ENCODE data around the gene ATG9B.
"Not testable (repeated sequence)": the region's sequence is repeated elsewhere in the genome, so short reads cannot be mapped to it uniquely, and the experiment has no call there.

The ATG9B gene

GRCh38 chr7:151015967-151016366 lies 8.3 kb downstream of the ATG9B start:
- no peak for DNase-seq

GRCh38 chr7:151014950-151015349 lies 9.3 kb downstream of the ATG9B start:
- no peak for DNase-seq

DNA sequence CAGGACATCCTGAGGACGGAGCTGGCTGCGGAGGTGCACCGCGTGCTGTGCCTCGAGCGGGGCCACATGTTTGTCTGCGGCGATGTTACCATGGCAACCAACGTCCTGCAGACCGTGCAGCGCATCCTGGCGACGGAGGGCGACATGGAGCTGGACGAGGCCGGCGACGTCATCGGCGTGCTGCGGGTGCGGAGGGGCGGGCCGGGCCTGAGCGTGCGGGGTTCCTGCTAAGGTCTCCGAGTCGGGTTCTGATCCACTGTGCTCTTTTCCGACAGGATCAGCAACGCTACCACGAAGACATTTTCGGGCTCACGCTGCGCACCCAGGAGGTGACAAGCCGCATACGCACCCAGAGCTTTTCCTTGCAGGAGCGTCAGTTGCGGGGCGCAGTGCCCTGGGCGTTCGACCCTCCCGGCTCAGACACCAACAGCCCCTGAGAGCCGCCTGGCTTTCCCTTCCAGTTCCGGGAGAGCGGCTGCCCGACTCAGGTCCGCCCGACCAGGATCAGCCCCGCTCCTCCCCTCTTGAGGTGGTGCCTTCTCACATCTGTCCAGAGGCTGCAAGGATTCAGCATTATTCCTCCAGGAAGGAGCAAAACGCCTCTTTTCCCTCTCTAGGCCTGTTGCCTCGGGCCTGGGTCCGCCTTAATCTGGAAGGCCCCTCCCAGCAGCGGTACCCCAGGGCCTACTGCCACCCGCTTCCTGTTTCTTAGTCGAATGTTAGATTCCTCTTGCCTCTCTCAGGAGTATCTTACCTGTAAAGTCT lies 10.4 kb downstream of the ATG9B start:
- no peak for DNase-seq

- no peak for DNase-seq
Observed at GRCh38 chr7:151013356-151013732, 10.9 kb downstream of the ATG9B start.

DNA sequence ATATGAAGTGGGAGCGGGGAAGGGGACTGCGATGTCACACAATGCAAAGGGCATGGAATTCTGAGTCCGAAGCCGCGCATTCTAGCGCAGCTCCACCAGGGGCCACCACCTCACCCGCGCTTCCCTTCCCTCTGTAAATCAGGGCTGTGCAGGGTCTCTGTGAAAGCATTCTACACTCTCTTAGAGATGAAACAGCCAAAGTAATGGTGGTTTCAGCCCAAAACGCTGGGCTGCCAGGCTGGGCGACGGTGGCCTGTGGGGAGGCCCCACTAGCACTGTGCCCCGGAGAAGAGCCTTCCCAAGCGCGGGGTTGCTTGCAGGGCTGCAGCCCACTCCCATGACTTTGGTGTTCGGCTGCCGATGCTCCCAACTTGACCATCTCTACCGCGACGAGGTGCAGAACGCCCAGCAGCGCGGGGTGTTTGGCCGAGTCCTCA lies 11.4 kb downstream of the ATG9B start:
- DNase-seq: peak; percentile 3

GRCh38 chr7:151012031-151012692 lies 12.1 kb downstream of the ATG9B start:
- no peak for DNase-seq

DNA sequence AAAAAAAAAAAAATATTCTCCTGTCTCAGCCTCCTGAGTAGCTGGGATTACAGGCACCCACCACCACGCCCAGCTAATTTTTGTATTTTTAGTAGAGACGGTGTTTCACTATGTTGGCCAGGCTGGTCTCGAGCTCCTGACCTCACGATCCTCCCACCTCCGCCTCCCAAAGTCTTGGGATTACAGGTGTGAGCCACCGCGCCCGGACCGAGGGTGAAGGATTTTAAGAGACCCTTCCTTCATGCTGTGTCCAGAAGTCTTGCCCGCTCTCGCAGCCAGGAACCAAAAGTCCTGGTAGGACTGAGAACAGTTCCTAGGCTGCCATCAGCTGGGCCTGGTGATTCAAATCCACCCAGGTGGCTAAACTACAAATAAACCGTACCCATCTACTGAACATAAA lies 12.7 kb downstream of the ATG9B start:
- not testable (repeated sequence) for DNase-seq

DNA sequence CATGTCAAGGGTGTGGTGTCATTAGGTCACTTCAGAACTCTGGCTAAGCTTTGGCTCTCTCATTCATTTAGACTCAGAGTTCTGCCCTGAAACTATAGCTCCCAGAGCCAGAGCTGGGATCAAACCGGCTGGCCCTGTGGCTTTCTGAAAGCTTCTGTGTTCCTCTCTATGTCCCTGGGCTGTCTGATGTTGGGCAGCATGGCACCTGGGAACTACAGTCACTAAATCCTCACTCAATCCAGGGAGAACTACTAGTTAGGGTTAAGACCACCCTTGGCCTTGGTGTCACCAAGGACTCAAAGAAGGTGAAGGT lies 13.2 kb downstream of the ATG9B start:
- DNase-seq: peak; percentile 46

- DNase-seq: peak; percentile 79
Observed at GRCh38 chr7:151010307-151011096, 13.8 kb downstream of the ATG9B start.

- DNase-seq: no peak
Observed at GRCh38 chr7:151010037-151010306, 14.3 kb downstream of the ATG9B start.

DNA sequence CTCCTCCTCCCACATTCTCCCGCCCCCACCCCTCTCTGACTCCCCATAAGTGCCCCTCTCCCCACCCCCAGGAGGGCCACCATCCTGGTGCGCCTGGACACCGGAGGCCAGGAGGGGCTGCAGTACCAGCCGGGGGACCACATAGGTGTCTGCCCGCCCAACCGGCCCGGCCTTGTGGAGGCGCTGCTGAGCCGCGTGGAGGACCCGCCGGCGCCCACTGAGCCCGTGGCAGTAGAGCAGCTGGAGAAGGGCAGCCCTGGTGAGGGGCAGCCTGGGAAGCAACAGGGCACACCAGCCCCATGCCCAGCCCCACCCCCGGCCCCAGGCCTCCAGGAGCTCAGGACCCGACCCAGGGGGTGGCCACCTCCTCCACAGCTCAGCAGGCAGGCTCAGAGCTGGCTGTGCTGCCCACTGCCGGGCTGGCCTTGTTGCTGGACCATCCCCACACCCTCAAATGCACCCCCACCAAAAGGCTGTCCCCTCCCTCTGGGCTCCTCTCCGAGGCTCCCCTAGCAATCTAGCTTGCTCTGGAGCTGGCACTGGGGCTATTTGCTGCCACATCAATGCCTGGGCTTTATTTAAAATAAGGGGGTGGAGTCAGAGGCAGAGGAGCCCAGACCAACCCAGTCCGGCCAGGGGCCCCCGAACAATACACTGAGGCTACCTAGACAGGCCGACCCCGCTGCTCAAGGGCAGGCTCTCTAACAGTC lies 14.8 kb downstream of the ATG9B start:
- DNase-seq: peak; percentile 67

- DNase-seq: peak; percentile 95
Observed at GRCh38 chr7:151008511-151009323, 15.6 kb downstream of the ATG9B start.

DNA sequence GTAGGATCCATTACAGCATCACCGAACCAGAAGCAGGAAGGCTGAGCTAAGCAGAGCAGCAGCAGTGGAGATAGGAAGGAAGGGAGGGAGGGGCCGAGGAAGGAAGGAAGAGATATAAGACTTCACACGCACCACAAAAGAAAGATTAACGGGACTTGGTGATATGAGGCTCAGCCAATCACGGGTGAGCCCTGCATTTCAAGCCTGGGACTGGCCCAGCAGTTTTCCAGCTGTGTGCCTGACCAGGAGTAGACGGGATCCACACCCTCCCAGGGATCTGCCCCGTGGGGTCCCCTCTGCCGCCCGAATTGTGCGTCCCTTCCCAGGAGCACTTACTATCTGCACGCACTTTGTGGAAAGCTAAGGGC lies 16.2 kb downstream of the ATG9B start:
- peak; percentile 86 for DNase-seq

DNA sequence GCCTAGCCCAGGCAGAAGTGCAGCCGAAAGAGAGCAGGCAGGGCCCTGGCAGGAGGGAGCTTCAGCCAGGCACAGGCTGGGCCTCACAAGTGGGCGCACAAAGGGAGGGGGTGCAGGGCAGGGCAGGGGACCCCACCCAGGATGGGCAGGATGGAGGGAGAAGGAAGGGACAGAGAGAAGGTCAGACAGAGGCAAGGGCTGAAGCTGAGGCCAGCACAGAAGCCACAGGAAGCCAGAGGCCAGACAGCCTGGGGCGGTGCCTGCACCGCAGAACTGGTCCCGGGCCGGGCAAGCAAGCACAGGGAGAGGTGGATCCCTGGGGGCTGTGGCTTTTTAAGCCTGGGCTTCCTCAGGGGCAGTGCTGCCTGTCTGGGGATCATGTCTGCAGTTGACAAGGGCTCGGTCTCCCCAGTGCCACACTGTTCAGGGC lies 16.8 kb downstream of the ATG9B start:
- peak; percentile 31 for DNase-seq

- DNase-seq: no peak
Observed at GRCh38 chr7:151006590-151007300, 17.5 kb downstream of the ATG9B start.

GRCh38 chr7:151005566-151005965 lies 18.7 kb downstream of the ATG9B start:
- DNase-seq: no peak

GRCh38 chr7:151003572-151003971 lies 20.7 kb downstream of the ATG9B start:
- no peak for DNase-seq

- DNase-seq: no peak
Observed at GRCh38 chr7:151001546-151001945, 22.7 kb downstream of the ATG9B start.

GRCh38 chr7:151000897-151001495 lies 23.3 kb downstream of the ATG9B start:
- DNase-seq: peak; percentile 2

- DNase-seq: no peak
Observed at GRCh38 chr7:150999497-151000230, 24.6 kb downstream of the ATG9B start.

DNA sequence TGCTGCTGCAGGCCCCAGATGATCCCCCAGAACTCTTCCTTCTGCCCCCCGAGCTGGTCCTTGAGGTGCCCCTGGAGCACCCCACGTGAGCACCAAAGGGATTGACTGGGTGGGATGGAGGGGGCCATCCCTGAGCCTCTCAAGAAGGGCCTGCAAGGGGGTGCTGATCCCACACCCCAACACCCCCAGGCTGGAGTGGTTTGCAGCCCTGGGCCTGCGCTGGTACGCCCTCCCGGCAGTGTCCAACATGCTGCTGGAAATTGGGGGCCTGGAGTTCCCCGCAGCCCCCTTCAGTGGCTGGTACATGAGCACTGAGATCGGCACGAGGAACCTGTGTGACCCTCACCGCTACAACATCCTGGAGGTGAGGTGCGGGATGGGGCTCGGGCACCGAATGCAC lies 25.3 kb downstream of the ATG9B start:
- no peak for DNase-seq
